Fibroblast of skin of left biceps (primary cell): ENCODE data around the gene FOXG1.

Experiments
- DNase-seq, 2 experiments: peaks; one replicate each; pipeline ENCODE4 v3.0.0-alpha.2; 2013; ENCODE audit warnings: low read depth in 2 of 2

Gene FOXG1

DNA sequence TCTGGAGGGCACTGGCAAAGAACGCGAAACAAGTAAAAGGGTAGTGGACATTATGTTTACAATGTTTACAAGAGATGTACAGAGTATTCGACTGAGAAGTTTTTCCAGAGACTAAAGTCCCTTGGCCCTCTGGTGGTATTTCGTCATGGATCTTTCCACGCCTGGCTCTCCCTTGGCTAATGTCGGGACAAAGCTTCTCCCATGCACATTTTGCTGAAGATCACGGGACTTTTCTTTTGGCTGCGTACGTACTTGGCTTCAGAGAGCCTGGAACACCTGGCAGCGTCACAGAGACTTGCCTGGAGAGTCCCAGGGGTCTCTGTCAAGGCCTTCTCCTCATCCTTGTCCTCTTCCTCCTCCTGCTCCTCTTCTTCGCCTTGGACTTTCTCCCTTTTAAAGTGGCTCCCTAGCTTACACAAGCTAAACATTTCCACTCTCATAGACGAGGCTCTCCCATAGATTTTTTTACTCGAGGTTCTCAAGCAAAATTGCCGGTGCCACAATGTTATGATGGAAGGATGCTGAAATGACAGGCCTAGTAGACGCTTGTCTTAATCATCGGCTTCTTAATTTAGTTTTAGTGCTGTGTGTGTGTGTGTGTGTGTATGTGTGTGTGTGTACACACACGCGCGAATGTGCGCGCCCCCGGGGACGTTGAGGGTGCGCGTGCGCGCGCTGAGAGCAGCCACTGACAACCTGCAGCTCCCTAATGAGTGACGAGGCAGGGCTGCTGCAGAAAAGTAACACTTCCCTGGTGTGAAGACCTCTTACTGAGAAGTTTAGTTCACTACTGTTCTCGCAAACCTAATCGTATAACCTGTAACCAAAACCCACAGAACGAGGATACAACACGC lies 4.9 kb upstream of the FOXG1 start:
- DNase-seq: no peak

DNA sequence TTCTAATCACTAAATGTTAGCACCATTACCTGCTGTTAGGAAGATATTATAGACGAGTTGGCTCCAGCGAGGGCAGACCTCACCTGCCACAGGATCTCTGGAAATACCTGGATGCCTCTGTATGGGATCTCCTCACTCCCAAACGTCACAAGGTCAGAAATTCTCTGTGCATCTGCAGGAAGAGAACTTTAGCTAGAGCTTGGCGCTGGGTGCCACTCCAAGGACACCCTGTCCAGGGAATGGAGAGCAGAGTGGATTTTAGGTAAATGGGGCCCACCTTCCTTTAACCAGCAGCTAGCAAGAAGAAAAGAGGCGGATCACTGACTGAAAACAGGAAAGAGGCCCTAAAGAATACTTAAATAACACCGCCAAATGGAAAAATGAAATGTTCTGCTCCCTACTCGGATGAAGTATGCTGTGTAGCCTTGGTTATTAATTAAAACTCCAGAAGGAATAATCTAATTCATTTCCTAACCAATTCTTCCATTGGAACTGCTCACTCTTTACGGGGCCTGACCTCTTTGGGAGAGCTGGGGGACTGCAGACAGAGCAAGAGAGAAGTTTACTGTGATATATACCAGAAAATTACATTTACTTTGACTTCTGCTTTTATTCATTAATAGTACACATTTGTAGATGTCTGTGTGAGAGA lies 4.2 kb upstream of the FOXG1 start:
- no peak for DNase-seq

DNA sequence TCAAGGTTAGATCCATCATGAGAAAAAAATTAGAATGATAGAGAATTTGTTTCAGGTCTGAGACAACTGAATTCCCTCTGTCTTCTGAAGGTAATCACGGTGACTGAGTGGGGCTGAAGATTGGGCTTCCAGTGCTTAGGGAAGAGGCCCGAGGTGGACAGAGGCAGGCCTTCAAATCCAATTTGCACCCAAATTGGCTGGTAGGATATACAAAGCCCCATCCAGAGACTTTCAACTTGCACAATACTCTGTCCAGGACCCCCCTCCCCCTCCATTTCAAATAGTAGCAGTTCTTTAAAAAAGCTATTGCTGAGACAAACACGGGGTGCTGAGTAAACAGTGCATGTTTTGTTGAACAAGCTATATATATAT lies 3.6 kb upstream of the FOXG1 start:
- DNase-seq: no peak

DNA sequence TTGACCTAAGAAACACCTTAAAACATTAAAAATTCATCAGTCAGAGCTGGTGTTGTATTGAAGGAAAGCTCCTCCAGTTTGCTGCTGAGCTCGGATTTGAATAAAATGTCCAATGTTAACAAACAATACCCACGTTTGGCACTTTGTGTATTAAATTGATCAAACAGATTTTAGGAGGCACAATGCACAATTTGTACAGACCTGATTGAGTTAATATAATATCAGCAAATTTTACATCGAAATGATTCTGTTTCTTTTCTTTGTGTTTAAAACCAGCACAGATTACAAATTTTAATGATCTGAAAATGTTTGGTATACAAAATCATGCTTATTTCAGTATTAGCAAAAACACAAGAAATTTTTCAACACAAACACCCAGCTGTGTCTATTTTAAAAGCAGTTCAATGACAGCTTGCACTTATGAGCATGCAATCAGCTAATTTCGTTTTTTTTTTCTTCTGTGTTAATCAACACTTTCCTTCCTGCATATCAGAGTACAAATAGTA lies 2.8 kb upstream of the FOXG1 start:
- no peak for DNase-seq

DNA sequence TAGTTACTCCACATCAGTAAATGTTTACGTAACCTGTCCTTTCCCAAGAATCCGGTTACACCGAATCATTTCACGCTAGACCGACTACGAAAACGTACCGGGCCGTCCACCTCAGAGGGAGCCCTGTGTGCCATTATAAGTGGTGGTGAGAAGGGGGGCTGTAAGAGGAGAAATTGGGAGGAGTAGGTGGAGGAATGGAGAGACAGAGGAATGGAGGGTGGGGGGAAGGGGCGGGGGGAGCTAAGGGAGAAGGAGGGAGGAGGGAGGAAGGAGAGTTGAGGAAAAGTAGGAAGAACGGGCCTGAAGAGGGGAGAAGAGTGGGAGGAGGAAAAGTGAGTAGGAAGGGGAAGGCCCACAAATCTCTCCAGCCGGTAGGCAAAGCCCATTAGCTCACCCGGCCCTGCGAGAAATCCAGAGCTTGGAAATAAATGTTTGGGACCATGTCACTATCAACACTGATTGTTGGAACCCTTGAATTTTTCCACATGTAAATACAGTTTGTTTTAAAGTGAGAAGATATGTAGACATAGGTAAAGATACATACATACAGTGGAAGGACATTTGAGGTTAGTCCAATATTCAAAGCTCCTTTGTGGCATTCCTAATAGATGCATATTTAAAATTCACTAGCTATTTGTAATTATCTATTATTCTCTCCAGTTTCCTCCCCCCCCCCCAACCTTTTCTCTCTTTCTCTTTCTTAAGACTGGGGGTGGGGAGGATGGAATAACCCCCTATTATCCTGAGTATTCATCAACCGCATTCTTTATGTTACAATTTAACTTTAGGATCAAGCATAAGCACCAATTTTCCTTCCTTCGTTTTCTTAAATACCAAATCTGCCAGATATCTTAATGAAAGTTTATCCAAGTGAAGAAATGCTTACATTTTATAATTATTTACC lies 2.1 kb upstream of the FOXG1 start:
- no peak for DNase-seq

DNA sequence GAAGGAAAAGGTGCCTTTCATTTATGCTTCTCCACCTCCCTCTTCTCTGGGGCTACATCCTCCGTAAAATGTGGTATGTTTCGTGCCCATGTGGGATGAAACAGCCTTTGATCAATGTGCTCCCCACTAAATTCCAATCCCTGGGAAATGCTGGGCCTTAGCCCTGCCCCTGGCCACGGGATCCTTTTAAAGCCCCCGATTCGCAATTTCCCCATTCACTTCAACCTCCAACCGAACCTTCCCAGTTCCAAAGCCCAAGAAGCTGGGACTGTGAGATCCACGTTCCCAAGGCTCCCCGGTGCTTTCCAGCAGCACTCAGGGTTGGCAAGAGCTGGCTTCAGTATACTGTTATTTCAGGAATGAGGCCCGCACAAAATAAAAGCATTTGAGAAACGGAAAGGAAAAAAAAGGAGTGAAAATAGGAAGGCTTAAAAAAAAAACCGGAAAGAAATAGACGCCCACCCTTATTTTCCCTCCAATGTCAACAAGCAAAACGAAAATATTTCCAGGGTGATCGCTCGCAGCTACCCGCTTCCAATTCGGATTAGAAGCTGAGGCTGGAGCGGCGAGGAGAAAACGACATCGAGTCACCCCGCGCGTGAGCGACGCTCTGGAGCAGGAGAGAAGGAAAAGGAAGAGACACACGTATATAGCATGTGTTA lies 1.3 kb upstream of the FOXG1 start:
- DNase-seq: no peak

DNA sequence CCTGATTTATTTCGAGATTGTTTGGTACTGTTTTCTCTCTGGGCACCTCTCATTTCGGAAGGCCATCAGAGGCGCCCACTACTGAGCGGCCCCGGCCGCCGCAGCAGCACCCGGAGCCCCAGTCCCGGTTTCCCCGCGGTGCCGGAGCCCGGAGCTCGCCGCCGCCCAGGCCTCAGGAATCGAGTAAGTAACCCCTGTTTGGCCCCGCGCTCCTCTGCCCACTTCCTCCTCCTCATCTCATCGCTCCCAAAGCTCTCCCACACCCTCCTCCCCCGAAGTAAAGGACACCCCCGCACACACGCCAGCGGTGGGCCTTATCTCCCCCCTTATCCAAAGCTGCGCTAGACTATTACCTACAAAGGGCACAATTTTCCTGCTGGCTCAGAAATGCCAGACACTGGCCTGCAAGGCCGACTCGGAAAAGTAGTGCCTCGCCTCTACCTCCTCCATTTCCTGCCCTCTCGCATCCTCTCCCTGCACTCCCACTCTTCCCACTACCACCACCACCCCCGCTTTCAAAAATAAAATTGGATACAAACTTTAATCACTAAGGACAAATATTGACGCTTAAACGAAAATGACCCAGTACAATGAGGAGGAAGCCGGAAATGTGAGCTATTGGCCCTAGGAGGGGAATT lies 637 bp upstream of the FOXG1 start:
- no peak for DNase-seq

DNA sequence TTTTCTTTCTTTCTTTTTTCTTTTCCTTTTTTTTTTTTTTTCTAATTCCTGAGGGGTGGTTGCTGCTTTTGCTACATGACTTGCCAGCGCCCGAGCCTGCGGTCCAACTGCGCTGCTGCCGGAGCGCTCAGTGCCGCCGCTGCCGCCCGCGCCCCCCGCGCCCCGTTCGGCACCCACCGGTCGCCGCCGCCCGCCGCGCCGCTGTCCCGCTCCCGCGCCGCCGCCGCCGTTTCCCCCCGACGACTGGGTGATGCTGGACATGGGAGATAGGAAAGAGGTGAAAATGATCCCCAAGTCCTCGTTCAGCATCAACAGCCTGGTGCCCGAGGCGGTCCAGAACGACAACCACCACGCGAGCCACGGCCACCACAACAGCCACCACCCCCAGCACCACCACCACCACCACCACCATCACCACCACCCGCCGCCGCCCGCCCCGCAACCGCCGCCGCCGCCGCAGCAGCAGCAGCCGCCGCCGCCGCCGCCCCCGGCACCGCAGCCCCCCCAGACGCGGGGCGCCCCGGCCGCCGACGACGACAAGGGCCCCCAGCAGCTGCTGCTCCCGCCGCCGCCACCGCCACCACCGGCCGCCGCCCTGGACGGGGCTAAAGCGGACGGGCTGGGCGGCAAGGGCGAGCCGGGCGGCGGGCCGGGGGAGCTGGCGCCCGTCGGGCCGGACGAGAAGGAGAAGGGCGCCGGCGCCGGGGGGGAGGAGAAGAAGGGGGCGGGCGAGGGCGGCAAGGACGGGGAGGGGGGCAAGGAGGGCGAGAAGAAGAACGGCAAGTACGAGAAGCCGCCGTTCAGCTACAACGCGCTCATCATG lies 654 bp downstream of the FOXG1 start:
- DNase-seq: no peak

DNA sequence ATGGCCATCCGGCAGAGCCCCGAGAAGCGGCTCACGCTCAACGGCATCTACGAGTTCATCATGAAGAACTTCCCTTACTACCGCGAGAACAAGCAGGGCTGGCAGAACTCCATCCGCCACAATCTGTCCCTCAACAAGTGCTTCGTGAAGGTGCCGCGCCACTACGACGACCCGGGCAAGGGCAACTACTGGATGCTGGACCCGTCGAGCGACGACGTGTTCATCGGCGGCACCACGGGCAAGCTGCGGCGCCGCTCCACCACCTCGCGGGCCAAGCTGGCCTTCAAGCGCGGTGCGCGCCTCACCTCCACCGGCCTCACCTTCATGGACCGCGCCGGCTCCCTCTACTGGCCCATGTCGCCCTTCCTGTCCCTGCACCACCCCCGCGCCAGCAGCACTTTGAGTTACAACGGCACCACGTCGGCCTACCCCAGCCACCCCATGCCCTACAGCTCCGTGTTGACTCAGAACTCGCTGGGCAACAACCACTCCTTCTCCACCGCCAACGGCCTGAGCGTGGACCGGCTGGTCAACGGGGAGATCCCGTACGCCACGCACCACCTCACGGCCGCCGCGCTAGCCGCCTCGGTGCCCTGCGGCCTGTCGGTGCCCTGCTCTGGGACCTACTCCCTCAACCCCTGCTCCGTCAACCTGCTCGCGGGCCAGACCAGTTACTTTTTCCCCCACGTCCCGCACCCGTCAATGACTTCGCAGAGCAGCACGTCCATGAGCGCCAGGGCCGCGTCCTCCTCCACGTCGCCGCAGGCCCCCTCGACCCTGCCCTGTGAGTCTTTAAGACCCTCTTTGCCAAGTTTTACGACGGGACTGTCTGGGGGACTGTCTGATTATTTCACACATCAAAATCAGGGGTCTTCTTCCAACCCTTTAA lies 1.5 kb downstream of the FOXG1 start:
- no peak for DNase-seq

DNA sequence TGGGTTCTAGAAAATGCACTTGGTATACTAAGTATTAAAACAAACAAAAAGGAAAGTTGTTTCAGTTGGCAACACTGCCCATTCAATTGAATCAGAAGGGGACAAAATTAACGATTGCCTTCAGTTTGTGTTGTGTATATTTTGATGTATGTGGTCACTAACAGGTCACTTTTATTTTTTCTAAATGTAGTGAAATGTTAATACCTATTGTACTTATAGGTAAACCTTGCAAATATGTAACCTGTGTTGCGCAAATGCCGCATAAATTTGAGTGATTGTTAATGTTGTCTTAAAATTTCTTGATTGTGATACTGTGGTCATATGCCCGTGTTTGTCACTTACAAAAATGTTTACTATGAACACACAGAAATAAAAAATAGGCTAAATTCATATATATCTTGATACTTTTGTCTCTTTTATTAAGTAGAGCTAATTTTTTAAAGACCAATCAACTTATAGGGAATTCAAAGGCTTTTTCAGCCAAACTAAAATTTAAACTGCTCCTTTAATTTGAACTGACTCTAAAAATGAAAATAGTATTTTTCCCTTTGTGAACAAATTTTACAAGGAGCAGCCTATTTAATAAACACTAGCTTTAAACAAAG lies 2.8 kb downstream of the FOXG1 start:
- no peak for DNase-seq

DNA sequence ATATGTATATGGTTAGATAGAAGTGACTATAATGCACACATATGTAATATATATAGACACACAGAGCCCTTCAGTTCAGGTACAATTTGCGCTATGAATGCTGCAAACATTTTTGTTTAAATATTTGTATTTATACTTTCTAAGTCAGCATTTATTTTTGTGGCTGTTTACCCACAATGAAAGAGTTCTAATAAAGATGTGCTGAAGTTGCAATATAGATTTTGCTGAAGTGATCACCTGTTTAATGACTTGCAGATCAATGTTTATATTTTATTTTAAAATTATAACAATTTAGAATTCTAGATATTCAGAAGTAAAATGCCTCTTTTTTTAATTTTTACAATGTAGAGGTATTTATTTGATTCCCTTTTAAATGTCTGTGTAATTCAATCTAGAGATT lies 3.5 kb downstream of the FOXG1 start:
- DNase-seq: no peak

DNA sequence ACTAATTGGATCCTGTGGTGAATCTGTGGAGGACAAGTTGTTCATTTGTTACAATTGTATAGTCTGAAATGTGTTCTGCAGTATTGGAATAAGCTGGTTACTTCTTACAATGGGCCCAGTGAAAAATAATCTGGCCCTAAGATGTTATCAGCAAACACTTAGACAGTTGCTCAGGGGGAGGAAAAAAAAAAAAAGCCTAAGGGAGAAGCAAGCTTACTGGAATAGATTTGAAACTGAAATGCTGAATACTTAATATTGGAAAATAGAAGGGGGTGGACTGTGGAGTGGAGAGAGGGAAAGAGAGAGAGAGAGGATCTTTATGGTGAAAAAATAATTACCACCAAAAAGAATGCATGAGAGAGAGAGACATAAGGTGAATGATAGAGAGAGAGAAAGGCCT lies 4.0 kb downstream of the FOXG1 start:
- DNase-seq: no peak

DNA sequence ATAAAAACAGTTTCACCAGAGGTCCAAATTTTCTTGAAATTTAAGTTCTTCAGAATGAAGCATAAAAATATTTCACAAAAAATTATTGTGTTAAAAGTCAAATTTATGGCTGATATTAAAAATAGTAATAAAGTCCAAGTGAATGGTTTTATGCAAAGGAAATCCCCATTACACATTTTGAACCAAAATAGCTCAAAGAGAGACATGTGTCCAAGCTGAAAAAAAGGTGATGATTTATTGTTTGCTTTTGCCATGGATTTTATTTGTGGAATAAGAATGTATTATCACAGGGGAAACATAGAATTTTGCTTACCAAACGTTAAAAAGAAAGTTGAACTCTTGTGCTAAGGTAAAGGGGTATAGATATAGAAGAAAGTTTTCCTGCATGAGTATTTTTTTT lies 4.6 kb downstream of the FOXG1 start:
- no peak for DNase-seq

DNA sequence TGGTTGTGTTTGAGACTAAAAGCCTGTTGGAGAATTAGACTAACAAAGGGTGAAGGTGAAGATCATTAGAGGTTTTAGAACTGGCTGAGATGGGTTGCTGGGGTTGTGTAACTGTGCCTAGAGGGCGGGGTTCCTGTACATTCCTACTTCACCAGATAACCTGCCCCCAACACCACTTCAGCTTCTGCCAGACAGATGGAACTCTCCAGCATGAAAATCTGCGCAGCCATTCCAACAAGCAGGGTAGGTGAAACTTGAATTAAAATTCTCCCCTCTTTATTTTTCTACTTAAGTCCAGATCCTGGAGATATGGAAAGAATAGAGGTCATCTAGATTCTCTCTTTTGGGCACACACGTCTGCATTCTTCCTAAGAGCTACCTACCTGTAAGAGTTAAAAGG lies 6.0 kb downstream of the FOXG1 start:
- DNase-seq: no peak

DNA sequence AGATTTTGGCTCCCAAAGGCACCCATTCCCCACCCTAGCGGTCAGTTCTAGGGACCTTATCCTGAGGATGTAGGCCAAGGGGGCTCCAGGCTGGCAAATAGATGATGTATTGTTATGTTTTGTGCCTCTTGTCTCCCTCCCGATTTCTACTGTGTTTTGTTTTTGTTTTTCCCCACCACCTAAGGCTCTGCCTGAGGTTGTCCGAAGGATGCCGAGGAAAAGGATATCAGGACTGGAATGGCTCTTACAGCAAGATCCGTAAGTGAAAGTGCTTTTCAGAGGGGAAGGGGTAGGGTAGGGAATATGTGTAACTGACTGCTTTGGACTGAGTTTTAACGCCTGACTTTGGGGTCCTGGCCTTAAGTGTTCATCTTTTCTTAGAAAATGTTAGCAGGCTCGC lies 6.6 kb downstream of the FOXG1 start:
- DNase-seq: no peak

DNA sequence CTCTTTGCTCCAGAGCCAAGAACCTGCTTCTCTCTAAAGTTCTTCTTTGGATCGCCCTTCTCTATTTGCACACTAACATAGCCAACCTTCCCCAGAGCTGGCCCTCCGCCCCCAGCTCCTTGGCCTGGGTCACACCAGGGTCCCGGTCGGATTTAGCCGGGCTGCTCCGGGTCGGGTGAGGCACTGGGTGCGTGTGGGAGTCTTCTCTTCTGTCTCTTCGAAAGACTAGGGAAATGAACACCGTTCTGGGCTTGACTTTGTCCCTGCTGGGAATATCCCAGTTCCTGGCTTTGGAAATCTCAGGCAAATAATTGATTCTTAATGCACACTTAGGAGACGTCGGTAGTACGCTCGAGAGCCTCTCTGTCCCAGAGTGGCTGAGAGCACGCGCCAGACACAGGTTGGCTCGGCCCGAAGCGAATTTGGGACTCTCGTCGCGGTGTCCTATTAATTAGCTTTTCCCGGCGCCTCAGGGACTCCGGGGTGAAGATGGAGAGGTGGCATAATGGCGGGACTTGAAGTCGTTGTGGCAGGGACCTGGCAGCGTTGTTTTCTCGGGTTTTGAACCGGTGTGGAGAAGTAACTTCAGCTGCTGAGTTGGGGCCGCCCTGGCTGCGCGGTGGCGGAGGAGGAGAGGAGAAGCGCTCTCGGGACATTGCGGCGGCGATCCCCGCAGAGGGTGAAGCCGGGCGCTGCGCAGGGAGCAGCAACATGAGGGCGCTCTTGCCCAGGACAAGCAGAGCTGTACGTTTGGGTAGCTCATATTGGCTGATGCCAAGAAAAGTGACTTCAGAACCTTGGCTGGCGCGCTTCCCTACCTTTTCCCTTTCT lies 7.5 kb downstream of the FOXG1 start:
- DNase-seq: no peak

DNA sequence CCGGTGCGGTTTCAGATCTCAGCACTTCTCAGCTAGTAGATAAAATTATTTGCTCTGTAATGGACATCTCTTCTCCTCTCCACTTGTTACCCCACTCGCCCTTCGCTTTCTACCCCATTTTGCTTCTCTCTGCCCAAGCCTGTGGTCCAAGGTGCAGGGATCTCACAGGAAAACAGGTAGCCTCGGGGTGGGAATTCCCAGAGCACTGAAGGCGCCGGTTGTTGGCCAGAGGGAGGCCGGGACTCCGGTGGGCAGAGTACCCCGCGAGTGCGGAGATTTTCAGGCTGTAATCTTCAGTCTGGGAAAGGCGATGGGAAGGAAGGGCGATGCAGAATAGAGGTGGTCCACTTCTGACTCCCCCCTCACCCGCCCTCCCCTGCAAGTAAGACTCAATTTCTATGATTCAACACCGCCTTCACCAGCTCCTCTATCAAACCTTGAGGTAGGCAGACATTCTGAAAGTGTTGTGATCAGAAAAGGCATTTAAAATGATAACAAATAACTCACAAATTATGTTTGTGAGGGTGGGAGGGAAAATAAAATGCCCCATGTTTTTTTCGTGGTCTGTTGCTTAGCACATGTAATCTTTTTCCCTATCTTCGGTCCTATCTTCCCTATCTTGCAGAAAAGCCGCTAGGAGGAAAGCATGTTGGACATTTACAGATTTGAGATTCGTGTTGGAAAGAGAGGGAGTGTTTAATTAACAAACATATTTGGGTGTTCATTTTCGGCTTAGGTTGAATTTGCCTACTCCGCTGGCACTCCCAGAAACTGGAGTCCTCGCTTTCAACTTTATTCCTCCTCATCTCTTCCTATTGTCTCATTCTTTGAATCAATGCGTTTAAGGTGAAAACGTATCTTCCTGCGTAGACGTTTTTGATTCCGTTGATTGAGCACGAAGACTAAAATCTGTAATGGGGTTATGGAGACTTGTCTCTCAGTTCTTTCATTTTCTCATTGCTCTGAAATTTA lies 8.5 kb downstream of the FOXG1 start:
- no peak for DNase-seq
